ACHN (cell line): Measurements from ENCODE around the gene CTSG.
"Not testable (repeated sequence)": the region's sequence is repeated elsewhere in the genome, so short reads cannot be mapped to it uniquely, and the experiment has no call there.

Experiments used
- DNase-seq: peaks from one replicate; pipeline ENCODE4 v3.0.0-alpha.2; 2015
- in situ Hi-C: cut with HindIII; loops from 2 replicates; pipeline ENCODE4 v1.10.0; 2017; ENCODE audit warnings: low sequenced_read_pairs, low pct_ligation_motif_present, low pct_unique_long_range_greater_than_20kb

Gene CTSG

GRCh38 chr14:24576182-24576581 lies at the start of gene CTSG:
Gene CTSG (minus strand): TSS chr14:24576250. CDS start chr14:24576223, 27 bp downstream.
- no peak for DNase-seq
- in situ Hi-C loops: no loop called here

GRCh38 chr14:24613747-24614146 lies 37.7 kb upstream of the CTSG start:
- no peak for DNase-seq
- in situ Hi-C loops: no loop called here

GRCh38 chr14:24613241-24613640 lies 37.2 kb upstream of the CTSG start:
- in situ Hi-C loops: no loop called here
- DNase-seq: no peak

GRCh38 chr14:24612196-24612595 lies 36.1 kb upstream of the CTSG start:
- in situ Hi-C loops: no loop called here
- no peak for DNase-seq

- in situ Hi-C loops: no loop called here
- no peak for DNase-seq
Measured at GRCh38 chr14:24609655-24610344, 33.8 kb upstream of the CTSG start, which contains the start of gene GZMH. Gene GZMH (minus strand): TSS chr14:24609685. CDS start chr14:24609613, 72 bp downstream.

GRCh38 chr14:24607635-24608514 lies 31.8 kb upstream of the CTSG start:
- DNase-seq: no peak
- in situ Hi-C loops: no loop called here

- DNase-seq: no peak
- in situ Hi-C loops: no loop called here
Measured at GRCh38 chr14:24607081-24607480, 31.0 kb upstream of the CTSG start.

- DNase-seq: no peak
- in situ Hi-C loops: no loop called here
Measured at GRCh38 chr14:24606297-24606696, 30.2 kb upstream of the CTSG start.

- in situ Hi-C loops: no loop called here
- peak; percentile 38 for DNase-seq
Measured at GRCh38 chr14:24605435-24606190, 29.6 kb upstream of the CTSG start.

GRCh38 chr14:24597403-24597802 lies 21.4 kb upstream of the CTSG start:
- no peak for DNase-seq
- in situ Hi-C loops: no loop called here

GRCh38 chr14:24595073-24595808 lies 19.2 kb upstream of the CTSG start:
- in situ Hi-C loops: no loop called here
- no peak for DNase-seq

- in situ Hi-C loops, DNase-seq: not testable (repeated sequence)
Measured at GRCh38 chr14:24591004-24591403, 15.0 kb upstream of the CTSG start.

GRCh38 chr14:24584402-24584801 lies 8.4 kb upstream of the CTSG start:
- DNase-seq, in situ Hi-C loops: not testable (repeated sequence)

GRCh38 chr14:24578558-24578957 lies 2.5 kb upstream of the CTSG start:
- in situ Hi-C loops: no loop called here
- DNase-seq: no peak

GRCh38 chr14:24576771-24577170 lies 721 bp upstream of the CTSG start:
- no peak for DNase-seq
- in situ Hi-C loops: no loop called here

- in situ Hi-C loops: no loop called here
Measured at GRCh38 chr14:24574206-24574774, 1.8 kb downstream of the CTSG start.

GRCh38 chr14:24566318-24566717 lies 9.7 kb downstream of the CTSG start:
- in situ Hi-C loops: no loop called here
- DNase-seq: no peak

More at GRCh38 chr14:24574206-24574774, 1.8 kb downstream of the CTSG start:
- no peak for DNase-seq

GRCh38 chr14:24565766-24566165 lies 10.3 kb downstream of the CTSG start:
- DNase-seq: no peak
- in situ Hi-C loops: no loop called here
